NCI-H510A treated with DMSO at 0.1 percent for 48 hours (cell line): Measurements from ENCODE around the gene MLLT3.

Experiments
- DNase-seq: peaks from one replicate; lab custom pipeline; 2025; lab: John Stamatoyannopoulos, UW

The MLLT3 gene

DNA sequence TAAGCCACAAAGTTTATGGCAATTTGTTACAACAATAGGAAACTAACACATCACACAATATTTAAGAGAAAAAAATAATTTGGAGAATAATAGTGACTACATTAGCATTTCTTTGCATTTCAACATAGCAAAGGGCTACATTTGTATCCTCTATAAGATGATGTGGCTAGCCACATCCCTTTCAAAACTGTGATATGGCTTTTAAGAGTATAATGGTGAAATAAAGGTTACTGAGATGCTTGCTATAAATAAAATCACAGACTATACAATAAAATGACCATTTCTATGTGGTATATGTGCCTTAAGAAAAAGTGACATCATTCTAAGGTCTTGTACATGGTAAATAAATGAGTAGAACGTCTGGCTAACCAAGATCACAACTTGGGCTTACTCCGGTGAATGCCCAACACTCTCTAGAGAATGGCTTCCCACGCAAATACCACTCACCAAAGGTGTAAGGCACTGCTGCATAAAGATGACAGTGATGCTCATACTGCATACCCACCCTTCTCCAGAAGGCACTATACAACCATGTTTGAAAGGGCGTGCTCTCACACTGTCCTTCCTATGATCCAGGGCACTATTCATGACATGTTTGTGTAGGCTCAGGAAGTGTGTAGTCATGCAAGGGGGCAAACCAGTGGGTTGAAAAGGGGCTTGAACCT lies 286.5 kb downstream of the MLLT3 start:
- no peak for DNase-seq

DNA sequence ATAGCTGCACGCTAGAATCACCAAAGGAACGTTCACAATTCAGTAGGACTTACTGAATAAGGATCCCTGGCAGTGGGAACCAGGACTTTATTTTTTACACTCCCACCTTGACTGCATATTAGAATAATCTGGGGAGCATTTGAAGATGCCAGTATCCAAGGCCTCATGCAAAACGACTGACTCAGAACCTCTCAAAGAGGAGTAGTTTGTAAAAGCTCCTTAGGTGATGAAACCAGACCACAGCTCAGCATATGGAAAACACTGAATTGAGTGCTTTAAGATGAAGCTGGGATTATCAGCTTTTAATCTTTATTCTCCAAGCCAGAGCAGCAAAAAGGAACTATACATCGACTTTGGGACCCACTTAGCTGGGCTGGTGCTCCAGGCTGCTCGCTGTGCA lies 288.3 kb downstream of the MLLT3 start:
- DNase-seq, result no peak

DNA sequence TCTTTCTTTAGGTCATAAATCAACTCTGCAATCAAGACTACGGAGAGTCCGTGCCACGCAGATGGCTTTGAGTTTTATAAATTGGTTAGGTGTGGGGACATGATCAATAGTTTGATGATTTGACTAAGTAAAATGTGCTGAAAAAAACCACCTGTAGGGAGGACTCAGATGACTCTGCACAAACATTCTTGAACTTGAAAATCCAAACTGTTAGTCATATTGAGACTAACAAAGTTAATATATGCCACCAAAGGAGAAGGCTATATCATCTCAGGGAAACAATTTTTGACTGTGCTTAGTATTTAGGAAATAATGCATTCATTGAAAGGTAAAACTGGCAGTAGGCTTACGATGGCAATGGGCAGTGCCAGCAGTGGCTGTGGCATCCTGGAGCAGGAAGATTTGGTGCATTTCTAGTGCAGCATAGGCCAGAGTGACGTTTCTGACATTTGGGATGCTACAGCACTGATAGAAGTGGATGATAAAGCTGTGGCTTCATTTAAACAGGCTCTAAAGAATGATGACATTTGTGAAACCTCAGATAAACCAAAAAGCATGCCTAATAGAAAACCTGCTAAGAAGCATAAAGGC lies 291.1 kb downstream of the MLLT3 start:
- no peak for DNase-seq

DNA sequence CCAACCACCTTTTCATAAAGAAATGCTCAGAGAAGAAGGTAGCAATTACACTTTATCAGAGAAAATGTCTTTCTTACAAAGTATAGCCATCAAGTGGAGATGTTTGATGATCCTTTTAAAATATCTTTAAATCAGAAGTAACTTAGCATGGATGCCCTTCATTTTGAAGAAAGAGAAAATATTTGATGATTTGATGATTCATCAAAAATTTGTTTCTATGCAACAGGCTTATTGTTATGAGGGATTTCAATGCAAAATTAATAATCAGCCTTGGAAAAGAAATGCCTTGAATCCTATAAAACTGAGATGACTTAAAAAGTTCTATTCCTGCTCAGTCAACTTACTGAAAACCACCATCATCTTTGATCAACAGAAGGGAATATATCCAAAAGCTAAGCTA lies 291.6 kb downstream of the MLLT3 start:
- DNase-seq, result no peak

DNA sequence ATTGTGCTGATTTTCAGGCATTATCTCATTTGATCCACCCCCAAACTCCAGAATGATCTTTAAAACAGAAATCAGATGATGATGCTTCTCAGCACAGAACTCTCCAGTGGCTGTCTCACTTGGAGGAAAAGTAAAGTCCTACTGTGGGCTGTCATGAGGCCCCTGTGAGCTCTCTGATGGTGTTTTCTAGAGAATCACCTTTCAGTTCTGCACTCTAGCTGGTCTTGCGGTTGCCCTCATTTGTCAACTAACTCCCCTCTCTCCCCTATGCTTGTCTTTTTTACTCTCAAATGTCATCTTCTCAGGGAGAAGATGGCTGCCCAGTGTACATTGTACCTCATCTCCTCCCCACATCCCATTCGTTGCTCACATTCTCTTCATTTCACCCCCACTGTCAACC lies 295.8 kb downstream of the MLLT3 start:
- no peak for DNase-seq

DNA sequence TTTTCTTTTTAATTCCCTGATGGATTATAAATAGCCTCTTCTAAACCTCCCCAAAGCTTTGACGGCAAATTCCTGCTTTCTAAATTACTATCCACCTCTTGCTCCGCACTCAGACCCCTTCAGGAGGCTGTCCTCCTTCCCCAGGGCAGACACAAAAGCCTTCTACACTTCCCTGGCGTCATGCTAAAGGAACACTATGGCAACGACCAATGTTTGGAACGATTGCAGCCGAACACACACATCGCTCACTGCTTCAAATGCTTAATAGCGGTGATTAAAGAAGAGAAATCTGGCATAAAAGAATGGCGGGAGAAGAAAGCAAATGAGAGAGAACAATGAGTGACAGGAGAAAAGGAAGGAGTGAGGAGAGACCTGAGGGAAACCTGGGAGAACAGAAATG lies 297.3 kb downstream of the MLLT3 start:
- no peak for DNase-seq

DNA sequence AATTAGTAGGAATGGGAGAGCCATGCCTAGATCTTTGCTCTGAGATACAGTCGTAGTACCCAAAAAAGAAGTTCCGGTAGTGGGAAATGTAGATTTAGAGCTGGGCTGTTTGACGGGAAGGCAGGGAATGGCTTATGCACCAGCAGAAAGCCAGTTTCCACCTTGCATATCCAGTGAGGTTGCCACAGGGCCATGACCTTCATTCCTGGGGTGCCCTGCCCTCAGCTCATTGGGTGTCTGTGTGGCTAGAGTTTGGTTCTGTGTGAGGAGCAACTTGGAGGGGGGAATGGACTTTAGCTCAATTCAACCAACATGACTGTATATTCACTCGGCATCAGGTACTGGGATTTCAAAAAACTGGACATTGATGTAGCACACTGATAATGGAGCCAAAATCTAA lies 300.1 kb downstream of the MLLT3 start:
- DNase-seq, result no peak

DNA sequence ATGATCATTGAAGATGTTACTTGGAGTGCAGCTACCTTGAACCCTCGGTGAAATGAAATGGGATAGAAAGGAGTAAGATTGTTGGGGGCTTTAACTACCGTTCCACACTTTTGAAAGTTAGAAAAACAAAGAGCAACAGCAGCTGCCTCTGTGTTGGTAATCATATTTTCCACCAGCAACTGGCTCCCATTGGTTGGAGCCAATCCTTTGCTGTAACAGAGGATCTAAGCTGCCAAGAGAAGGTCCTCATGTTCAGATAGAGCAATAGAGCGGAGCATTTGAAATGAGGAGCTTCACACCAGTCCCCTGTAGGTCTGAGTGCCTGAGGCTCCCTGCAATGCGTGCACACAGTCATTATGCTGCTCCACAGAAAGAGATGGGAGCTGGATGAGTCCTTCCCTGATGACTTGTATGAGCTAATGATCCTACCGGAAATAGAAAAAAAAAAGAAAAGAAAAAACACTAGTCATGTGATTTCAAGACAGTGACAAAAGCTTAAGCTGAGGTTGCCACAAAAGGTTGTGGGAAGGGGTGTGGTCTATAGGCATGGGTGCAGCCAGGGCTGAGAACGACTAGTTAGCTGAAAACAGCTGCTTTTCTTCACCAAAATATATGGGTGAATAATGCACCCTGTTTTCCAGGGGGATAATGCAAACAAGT lies 300.7 kb downstream of the MLLT3 start:
- DNase-seq, result no peak

DNA sequence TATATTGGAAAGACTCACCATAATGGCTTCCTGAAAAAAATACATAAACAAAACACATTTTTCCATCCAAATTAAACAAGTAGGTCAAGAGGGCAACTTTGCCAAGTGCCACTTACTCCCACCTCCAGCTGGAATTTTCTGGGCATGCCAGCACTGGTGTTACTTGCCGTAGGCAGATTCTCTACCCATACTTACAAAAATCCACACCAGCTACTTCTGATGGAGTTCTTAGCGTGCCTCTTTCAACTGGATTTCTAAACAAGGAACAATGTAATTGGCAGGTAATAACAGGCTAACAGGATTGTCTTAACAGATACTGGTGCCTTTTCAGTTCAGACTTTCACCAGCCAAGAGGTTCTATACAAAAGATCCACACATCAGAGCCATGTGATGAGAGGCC lies 301.4 kb downstream of the MLLT3 start:
- no peak for DNase-seq

DNA sequence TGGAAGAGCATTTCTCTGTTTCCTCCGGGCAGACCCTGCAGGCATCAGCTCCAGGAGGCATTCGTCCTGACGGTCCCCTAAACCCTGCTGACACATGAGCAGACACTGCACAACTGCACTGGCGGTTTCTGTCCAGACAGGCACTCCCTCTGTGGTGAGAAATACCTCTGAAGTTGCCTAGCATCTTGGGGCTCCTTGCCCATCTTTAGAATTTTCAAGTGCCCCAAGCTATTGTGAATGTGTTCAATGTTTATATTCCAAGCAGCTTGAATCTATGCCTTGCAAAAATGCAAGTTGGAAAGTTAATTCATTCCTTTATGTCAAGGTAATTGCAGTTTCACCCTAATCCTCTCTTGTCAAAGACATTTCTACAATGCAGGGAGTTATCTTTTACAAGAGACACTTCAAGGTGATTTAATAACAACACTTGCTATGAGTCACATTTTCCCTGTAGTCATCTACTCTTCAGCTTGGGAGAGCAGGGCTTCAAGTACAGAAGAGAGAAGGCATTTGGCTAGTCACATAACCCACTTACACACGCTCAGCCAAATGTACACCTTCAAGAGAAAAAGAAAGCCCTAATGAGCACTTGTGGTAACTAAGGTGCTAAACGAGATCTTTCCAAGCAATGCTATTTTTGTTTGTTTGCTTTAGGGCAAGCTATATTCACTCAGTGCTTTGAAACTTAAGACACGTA lies 302.5 kb downstream of the MLLT3 start:
- DNase-seq, result peak; percentile 48

DNA sequence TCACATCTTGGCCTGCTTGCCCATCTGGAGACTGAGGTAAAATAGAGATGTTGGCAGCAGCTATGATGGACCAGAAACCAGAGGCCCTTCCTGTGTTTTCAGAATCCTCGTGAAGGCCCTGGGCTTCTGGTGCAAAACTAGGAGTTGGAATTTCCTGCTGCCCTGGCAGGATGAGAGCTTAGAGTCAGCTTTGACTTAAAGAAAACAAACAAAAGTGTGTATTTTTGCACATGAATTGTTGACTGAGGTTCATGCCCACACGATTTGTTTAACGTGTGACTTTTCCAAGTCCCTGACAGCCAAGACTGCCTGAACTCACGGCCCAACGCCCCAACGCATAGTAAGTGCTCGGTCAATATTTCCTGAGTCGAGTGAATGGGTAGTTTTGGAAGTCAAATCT lies 303.1 kb downstream of the MLLT3 start:
- no peak for DNase-seq

DNA sequence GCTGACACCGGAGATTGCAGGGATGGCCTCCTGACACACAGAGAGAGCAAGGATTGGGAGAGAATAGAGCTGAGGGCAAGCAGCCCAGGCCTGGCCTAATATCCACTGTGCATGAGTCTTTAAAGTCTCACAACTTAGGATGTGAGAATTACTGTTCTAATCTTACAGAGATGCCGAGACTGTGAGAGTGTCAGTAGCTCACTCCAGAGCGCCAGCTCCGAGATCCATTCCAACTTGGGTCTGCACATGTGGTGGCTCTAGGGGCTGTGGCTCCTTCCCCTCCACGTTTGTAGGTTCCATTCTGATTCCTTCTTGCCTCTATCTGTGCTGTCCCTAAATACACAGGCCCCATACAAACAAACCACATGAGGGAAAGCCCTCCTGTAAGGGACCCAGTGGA lies 304.6 kb downstream of the MLLT3 start:
- DNase-seq, result no peak

DNA sequence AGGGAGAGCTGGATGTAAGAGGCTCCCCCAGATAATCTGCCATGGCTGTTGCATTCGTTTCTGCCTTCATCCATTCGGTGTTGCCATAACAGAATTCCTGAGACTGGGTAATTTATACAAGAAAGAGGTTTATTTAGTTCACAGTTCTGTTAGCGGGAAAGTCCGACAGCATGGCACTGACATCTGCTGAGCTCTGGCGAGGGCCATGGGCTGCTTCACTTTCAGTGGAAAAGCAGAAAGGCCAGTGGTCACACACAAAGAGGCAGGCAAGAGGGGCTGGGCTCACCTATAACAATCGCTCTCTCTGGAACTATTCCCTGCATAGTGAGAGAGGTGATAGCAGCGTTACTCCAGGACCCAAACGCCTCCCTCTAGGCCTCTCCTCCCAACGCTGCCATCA lies 305.9 kb downstream of the MLLT3 start:
- DNase-seq, result no peak

DNA sequence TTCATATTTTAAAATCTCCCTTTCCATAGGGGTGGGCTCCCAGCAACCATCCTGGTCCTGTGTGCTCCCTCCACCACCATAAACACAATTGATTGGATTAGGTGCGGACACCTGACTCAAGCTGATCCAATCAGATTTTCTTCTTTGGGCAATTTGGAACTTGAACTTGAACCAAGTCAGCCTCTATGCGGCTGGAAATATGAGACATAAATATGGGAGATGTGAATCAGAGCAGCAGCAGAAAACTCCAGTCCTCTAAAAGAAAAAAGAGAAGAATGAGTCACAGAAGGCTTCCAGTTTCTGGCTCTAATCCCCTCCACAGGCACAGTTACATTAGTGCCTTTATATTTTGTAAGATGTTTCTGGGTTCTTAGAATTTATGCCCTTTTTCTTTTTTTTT lies 306.6 kb downstream of the MLLT3 start:
- no peak for DNase-seq

DNA sequence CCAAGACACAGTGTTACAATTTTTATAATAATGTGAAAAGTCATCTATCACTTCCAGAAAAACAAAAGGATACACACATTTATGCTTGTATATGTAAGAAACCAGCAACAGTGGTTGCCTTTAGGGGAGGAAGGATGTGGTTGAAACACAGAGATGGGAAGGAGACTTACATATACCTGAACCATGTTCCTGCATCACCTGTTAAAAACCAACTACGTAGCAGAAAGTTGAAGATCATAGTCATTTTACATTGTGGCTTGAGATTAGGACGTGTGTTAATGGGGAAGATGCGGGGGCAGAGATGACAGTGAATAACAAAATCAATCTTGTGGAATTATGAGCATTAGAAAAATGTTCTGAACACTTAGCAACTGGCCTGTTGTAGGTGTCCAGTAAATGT lies 307.3 kb downstream of the MLLT3 start:
- DNase-seq, result no peak

DNA sequence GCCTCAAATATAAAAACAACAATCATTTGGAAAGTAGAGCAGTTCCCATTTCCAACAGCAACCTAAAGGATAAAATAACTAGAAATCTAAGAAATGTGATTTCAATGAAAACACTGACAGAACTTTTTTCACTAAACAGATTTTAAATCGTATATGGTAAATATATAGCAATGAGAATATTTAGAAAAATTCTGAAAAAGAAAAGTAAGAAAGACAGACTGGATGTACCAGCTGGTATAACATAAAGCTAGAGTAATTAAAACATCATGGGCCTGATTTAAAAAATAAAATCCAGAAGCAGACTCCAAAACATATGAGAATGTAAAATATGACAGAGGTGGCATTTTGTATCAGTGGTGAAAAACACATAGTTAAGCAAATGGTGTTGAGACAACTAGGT lies 308.9 kb downstream of the MLLT3 start:
- no peak for DNase-seq

DNA sequence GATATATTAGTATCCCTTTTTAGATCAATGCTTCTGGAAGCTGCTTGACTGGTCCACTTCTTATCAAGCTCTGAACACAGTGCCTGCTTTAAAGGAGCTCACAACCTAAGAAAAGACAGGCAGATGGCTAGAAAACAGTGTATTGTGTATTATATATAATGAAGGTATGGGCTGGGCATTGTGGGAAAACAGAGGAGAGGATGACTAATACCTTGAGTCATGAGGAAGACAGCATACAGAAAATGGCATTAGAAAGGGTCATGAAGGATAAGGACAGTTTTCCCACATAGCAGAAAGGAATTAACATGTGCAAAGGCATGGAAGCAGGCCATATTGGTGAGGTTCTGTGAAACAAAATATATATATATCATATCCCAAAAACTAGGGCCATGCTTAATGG lies 309.6 kb downstream of the MLLT3 start:
- no peak for DNase-seq

DNA sequence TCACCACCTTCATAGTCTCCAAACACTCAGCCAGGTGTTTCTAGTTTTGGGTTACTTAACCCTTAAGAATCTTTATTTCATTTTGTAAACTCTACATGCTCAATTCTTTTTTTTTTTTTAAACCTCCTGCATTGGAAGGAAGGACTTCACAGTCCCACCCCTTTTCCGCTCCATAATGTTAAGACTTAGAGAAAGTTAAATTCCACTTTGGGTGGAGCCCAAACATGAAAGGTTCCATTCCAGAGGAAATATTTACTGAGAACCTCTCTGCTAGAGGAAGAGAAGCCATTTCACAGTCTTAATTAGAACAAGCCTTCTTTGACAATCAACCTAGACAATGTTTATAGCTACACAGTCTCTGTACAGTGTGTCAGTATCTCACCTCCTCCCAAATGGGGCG lies 312.3 kb downstream of the MLLT3 start:
- no peak for DNase-seq

DNA sequence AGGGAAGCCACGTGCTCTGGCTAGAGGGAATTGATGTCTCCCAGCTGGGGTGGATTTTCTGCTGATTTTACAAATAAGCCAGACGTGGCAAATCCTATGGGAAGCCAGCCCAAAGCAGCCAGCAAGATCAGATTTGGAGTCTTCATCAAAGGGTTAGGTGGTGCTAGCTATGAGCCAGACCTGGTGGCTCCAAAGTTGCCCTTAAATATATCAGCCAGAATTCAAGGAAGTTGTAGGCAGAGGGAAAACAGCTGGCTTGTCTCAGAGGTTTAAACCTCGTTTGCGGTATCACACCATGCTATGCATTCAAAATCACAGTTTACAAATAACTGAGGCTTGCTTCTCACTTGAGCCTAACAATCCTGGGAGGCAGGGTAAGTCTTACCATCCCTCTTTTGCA lies 313.2 kb downstream of the MLLT3 start:
- no peak for DNase-seq

DNA sequence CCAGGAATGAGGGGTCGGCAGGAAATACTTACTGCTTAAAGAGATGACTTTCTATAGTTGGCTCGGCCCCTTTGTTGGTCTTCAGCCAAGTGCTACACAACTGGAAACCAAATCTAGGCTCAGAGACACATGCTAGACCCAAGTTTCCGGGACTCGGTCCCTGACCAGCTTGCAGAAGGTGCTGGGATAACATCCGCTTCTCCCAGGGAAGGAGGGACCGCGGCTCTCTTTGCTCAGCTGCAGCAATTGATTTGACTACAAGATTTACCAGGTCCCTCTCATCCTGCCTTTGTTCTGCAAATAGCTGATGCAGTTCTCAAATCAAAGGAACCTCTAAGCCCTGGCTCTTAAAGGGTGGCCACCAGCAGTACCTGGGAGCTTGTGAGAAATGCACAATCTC lies 314.7 kb downstream of the MLLT3 start:
- peak; percentile 1 for DNase-seq

DNA sequence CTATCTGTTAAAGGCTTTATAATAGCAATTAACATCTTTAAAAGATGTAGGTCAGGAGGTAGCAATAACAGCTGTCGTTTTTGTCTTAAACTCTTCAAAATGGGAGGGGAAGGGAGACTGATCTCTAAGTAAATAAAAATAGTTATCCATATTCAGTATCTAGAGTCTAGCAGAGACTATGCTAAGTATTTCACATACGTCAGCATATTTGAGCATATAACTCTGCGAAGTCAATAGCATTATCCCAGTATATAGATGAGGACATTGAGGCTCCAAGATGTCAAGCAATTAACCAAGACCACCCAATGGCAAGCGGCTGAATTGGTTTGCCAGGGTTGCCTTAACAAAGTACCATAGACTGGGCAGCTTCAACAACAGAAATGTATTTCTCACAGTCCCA lies 316.8 kb downstream of the MLLT3 start:
- DNase-seq, result no peak

DNA sequence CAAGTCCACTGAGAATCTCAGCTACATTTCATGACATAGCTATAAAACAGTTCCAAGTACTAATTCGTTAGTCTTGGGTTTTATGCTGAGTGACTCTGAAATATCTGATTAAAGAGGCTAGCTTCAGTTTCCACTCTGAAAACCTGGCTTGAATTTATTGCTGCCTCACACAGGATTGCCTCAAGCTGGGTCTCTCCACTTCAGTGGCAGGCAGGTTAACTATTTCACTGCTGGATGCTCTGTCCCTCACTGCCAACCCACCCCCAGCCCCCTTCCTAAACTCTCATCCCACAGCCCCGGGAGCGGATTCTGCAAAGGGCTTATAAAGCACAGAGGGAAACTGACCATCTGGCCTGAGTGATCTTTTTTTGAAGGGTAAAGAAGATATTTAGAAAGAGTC lies 318.3 kb downstream of the MLLT3 start:
- no peak for DNase-seq

DNA sequence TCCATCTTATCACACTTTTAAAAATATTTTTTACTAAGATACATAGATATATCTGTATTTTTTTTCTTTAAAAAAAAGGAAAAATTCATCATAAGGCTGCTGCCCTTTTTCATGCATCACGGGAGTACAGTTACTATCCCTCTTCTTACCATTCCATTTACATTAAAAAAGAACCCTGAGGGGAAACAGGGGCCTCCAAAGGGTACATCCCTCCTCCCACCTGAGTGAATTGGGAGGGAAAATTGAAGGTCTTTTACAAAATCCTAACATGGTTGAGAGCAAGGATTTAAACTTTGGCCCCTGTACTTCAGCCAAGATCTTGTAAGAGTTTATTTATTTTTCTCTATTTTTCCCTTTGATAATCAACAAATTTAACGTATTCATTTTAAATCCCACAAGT lies 319.2 kb downstream of the MLLT3 start:
- no peak for DNase-seq
